Tibial artery (tissue), 4 donors: ENCODE data around the gene FHAD1.

Experiments used
- DNase-seq, 2 donors: peaks; one replicate each; pipeline ENCODE4 v3.0.0-alpha.2; 2019
- H3K27ac ChIP-seq, 2 donors: fragments of 200-600 bp; sonication (generic) in 1 of 2; 1 replicate in 1 of 2; 2 replicates in 1 of 2; pipeline ENCODE4 v1.5.1; 2018 to 2019; ENCODE audit warnings: mild to moderate bottlenecking in 1 of 2
- H3K27me3 ChIP-seq, 2 donors: fragments of 200-600 bp; sonication (generic) in 1 of 2; one replicate each; pipeline versions ENCODE4 v1.5.1 to v1.6.0; 2016 to 2019
- H3K36me3 ChIP-seq, 3 donors: fragments of 200-600 bp; sonication (generic) in 2 of 3; one replicate each; pipeline ENCODE4 v1.5.1; 2016 to 2019; ENCODE audit warnings: mild to moderate bottlenecking in 2 of 3
- H3K4me1 ChIP-seq, 4 donors: fragments of 200-600 bp; sonication (generic) in 2 of 4; 1 replicate in 3 of 4; 2 replicates in 1 of 4; pipeline ENCODE4 v1.5.1; 2016 to 2019
- H3K4me3 ChIP-seq, 2 donors: fragments of 200-600 bp; sonication (generic) in 1 of 2; 1 replicate in 1 of 2; 2 replicates in 1 of 2; pipeline ENCODE4 v1.5.1; 2018 to 2019; ENCODE audit warnings: mild to moderate bottlenecking in 2 of 2
- H3K9me3 ChIP-seq, 3 donors: fragments of 200-600 bp; sonication (generic) in 1 of 3; one replicate each; pipeline ENCODE4 v1.5.1; 2016 to 2019
- intact Hi-C: fragments of 100-400 bp; cut with DNase I; formaldehyde crosslinking; loops from one replicate; pipeline ENCODE4 v1.15.0; 2023; ENCODE audit warnings: low total_unique reads
- TF ChIP-seq, protein P1 (sequence below), 2 experiments: fragments of 200-600 bp in 1 of 2; fragments of 450-650 bp in 1 of 2; IDR thresholded peaks; one replicate each; pipeline ENCODE4 v1.5.1; 2017 to 2019; ENCODE audit warnings: antibody characterized with exemption in 2 of 2, mild to moderate bottlenecking in 1 of 2, moderate library complexity in 1 of 2

FHAD1 gene

DNA sequence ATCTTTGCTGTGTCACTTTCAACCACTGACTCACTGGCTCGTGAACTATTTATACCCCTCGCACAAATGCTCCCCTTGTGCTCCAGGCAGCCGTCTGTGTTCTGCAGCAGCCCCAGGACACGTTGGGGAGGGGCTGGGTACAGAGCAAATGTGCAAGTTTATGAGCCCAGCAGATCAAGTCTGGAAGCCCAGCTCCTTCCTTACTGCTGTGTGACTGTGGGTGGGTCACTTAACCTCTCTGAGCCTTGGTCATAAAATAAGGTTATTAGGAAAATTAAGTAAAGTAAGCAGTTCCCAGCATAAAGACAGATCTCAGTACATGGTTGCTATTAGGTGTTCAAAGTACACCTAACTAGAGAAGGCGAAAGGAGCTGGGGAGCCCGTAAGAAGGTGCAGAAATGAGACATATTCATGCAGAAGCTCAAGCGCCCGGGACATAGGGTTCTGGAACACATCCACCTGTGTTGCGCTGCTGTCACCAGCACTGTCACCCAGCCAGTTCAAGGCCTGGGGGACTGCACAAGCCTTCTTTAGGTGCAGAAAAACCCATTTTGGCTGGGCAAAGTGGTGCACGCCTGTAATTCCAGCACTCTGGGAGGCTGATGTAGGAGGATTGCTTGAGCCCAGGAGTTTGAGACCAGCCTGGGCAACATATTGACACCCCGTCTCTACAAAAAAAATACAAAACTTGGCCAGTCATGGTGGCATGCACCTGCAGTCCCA lies 176.5 kb downstream of the FHAD1 start:
- DNase-seq, result no peak
- H3K4me1 ChIP-seq, result peaks cover 0 to 5% (median 0%) of the 10 kb centered on the region in 4 donors
- peaks cover 0 to 31% (median 29%) of the 10 kb centered on the region in 3 donors for H3K36me3 ChIP-seq
- intact Hi-C loops, result no loop called here
- no peaks in the 10 kb centered on the region for H3K27me3 ChIP-seq
- TF ChIP-seq, protein P1, sequence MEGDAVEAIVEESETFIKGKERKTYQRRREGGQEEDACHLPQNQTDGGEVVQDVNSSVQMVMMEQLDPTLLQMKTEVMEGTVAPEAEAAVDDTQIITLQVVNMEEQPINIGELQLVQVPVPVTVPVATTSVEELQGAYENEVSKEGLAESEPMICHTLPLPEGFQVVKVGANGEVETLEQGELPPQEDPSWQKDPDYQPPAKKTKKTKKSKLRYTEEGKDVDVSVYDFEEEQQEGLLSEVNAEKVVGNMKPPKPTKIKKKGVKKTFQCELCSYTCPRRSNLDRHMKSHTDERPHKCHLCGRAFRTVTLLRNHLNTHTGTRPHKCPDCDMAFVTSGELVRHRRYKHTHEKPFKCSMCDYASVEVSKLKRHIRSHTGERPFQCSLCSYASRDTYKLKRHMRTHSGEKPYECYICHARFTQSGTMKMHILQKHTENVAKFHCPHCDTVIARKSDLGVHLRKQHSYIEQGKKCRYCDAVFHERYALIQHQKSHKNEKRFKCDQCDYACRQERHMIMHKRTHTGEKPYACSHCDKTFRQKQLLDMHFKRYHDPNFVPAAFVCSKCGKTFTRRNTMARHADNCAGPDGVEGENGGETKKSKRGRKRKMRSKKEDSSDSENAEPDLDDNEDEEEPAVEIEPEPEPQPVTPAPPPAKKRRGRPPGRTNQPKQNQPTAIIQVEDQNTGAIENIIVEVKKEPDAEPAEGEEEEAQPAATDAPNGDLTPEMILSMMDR (IDR thresholded peaks at IDR 0.05), result no peak
- H3K9me3 ChIP-seq, result no peaks in the 10 kb centered on the region
- no peak overlapping the region for H3K27ac ChIP-seq
- H3K4me3 ChIP-seq, result no peak overlapping the region

DNA sequence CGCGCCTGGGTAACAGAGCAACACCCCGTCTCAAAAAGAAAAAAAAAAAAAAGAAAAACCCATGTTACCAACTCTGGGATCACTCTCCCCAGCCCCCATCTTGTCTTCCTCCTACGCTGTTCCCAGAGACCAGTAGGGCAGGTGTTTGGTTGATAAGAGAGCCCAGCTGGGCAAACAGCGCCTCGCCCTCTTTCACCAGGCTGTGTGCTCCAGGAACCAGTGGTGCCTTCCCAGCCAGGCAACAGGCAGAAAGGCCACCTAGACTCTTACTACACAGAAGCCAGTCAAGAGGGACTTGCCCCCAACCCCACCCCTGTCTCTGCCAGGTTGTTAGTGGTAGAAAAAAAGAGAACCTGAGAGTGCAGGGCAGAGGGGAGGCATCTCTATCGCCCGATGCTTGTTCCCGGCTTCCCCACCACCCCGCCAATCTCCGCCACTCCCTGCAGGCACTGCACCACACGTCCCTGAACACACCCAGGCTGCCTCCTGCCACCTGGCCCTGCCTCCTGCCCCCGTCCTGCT lies 177.2 kb downstream of the FHAD1 start:
- intact Hi-C loops, result no loop called here
- no peak for DNase-seq
- H3K27ac ChIP-seq, result no peak overlapping the region
- no peak overlapping the region for H3K4me3 ChIP-seq
- H3K9me3 ChIP-seq, result no peaks in the 10 kb centered on the region
- H3K36me3 ChIP-seq, result peaks cover 0 to 38% (median 33%) of the 10 kb centered on the region in 3 donors
- peaks cover 0 to 3% (median 0%) of the 10 kb centered on the region in 4 donors for H3K4me1 ChIP-seq
- no peaks in the 10 kb centered on the region for H3K27me3 ChIP-seq
- TF ChIP-seq, protein P1 (IDR thresholded peaks at IDR 0.05), result no peak

DNA sequence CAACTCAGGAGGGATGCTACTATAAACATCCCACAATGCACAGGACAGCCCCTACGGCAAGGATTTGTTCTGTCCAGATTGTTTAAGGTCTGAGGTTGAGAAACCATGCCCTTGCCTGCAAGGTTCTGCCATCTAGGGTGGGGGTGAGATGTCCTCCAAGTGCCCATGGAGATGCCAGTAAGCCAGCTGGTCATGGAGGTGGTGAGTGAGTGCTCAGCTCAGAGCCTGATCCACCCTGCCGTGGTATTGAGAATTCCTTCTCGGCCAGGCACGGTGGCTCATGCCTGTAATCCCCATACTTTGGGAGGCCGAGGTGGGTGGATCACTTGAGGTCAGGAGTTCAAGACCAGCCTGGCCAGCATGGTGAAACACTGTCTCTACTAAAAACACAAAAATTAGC lies 178.0 kb downstream of the FHAD1 start:
- TF ChIP-seq, protein P1 (IDR thresholded peaks at IDR 0.05), result no peak

DNA sequence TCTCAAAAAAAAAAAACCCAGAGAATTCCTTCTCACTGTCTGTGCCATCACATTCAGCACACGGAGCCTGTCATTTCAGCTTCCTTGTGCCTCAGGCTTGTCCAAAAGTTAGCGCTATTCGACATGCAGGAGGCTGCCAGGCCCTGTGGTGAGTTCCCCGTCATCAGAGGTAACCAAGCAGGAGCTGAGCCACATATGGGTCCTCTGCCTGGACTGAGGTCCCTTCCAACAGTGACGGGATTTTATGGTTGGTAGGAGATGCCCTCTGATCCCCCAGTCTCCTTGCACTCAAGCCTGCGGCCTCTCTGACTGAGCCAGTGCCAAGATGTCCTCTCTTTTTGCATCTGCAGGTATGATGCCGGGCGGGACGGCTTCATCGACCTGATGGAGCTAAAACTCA lies 178.5 kb downstream of the FHAD1 start:
- no peaks in the 10 kb centered on the region for H3K4me1 ChIP-seq
- intact Hi-C loops, result no loop called here
- H3K4me3 ChIP-seq, result no peak overlapping the region
- no peak for DNase-seq
- TF ChIP-seq, protein P1 (IDR thresholded peaks at IDR 0.05), result no peak
- H3K27me3 ChIP-seq, result no peaks in the 10 kb centered on the region
- H3K27ac ChIP-seq, result no peak overlapping the region
- no peaks in the 10 kb centered on the region for H3K9me3 ChIP-seq
- peaks cover 0 to 44% (median 33%) of the 10 kb centered on the region in 3 donors for H3K36me3 ChIP-seq

More for the DNA sequence above, 178.0 kb downstream of the FHAD1 start:
- Histone ChIP-seq H3K9me3 (no peaks in the 10 kb centered on the region), H3K27me3 (no peaks in the 10 kb centered on the region), H3K27ac (no peak overlapping the region), H3K4me3 (no peak overlapping the region), H3K4me1 (no peaks in the 10 kb centered on the region), H3K36me3 (peaks cover 0 to 43% (median 33%) of the 10 kb centered on the region in 3 donors)
- DNase-seq, result no peak
- intact Hi-C loops, result no loop called here

DNA sequence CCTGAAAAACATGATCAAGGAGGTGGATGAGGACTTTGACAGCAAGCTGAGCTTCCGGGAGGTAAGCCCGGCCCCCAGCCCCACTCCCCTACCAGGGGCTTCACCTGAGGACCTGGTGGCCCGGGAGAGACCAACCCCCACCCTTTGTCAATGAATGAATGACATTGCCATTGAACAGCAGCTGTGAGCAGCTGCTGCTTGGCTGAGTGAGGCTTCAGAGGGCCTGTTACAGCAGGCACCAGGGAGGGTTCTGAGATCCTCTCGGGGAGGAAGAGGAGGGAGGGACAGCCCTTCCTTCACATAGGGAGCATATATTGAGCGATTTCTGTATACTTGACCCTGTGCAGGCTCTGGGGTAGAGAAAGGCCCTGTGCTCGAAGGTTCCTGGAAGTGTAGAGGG lies 178.9 kb downstream of the FHAD1 start:
- intact Hi-C loops, result no loop called here

More for the DNA sequence above, 178.9 kb downstream of the FHAD1 start:
- H3K36me3 ChIP-seq, result peaks cover 0 to 48% (median 33%) of the 10 kb centered on the region in 3 donors
- no peak overlapping the region for H3K27ac ChIP-seq
- DNase-seq, result no peak
- H3K27me3 ChIP-seq, result no peaks in the 10 kb centered on the region
- TF ChIP-seq, protein P1 (IDR thresholded peaks at IDR 0.05), result no peak
- no peak overlapping the region for H3K4me3 ChIP-seq
- no peaks in the 10 kb centered on the region for H3K4me1 ChIP-seq
- no peaks in the 10 kb centered on the region for H3K9me3 ChIP-seq
